BJ (cell line): Measurements from ENCODE around the gene ELK4. TPM values are rescaled to one million over a fixed set of nuclear protein-coding genes. Genes with fewer than 3 reads are reported as not detected.
"Not testable (repeated sequence)": the region's sequence is repeated elsewhere in the genome, so short reads cannot be mapped to it uniquely, and the experiment has no call there.

Source experiments
- CTCF ChIA-PET: fragments of 350-600 bp; formaldehyde crosslinking; extraction: SDS; loops from one replicate; lab custom pipeline; 2021; ENCODE audit warnings: antibody characterized with exemption, inconsistent platforms; lab: Yijun Ruan, JAX
- POLR2A ChIA-PET: fragments of 300-600 bp; sonication (Branson Sonifier 250); formaldehyde crosslinking; extraction: SDS; loops from one replicate; lab custom pipeline; 2021; ENCODE audit warnings: antibody characterized with exemption; lab: Charles Lee
- DNase-seq: peaks from one replicate; pipeline ENCODE4 v3.0.0-alpha.2; 2011; ENCODE audit warnings: low read depth
- H3K27me3 ChIP-seq: 2 replicates; pipeline ENCODE4 v1.6.0; 2011; ENCODE audit warnings: low read length; ENCODE audit not compliant: control insufficient read depth, insufficient read depth
- H3K36me3 ChIP-seq: 2 replicates; pipeline ENCODE4 v1.5.1; 2011; ENCODE audit warnings: low read length; ENCODE audit not compliant: control insufficient read depth, insufficient read depth
- H3K4me3 ChIP-seq: 2 replicates; pipeline ENCODE4 v1.5.1; 2011; ENCODE audit warnings: low read depth, mild to moderate bottlenecking, control low read depth, low read length
- polyA plus RNA-seq: library from polyadenylated mRNA; depleted of rRNA; stranded (reverse); fragments of >200 nt; gene quantifications from 2 replicates; pipeline ENCODE4 v1.2.3, GENCODE V29; 2011
- TF ChIP-seq, protein P1 (sequence below): IDR thresholded peaks from 2 replicates; pipeline ENCODE4 v1.5.1; 2011; ENCODE audit warnings: low read depth, mild to moderate bottlenecking, control low read depth, inconsistent platforms, low read length, moderate library complexity; ENCODE audit not compliant: insufficient read depth

Gene ELK4
- polyA plus RNA-seq, 1 experiment = 3.4 TPM

DNA sequence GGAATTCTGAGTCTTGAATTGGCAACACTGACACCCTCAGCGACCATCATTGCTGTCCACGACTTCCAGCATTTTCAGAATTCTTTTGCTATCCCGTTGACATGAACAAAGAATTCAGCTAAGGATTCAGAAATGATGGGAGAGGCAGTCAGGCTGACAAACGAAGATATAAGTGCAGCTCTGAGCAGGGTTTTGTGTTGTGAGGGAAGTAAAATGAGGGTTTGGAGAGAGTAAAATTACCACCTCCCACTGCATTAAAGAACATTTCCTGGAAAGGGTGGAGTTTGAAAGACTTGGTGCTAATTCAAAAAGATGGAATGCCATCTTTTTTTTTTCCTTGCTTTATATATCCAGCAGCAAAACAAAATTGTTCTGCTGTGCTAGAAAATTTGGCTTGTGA, 4.9 kb upstream of the ELK4 start:
- DNase-seq = no peak
- no peak overlapping the region for H3K4me3 ChIP-seq

DNA sequence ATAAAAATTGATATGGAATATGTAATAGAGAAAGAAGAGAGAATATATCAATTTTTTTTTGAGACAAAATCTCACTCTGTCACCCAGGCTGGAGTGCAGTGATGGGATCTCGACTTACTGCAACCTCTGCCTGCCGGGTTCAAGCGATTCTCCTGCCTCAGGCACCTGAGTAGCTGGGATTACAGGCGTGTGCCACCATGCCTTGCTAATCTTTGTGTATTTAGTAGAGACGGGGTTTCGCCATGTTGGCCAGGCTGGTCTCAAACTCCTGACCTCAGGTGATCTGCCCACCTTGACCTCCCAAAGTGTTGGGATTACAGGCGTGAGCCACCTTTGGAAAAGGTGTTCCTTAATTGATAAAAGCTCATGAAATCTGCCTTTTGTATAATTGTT, 4.3 kb upstream of the ELK4 start:
- CTCF ChIA-PET = interaction anchor here (0.9 to 4.4 kb wide), 3 partner anchors 13 to 44 kb away, joined by 3 to 20 read pairs (median 14); no protein-coding TSS in a partner anchor

More for the DNA sequence above, 4.9 kb upstream of the ELK4 start:
- CTCF ChIA-PET = interaction anchor here (0.9 to 4.4 kb wide), 5 partner anchors 10 to 113 kb away, joined by 3 to 20 read pairs (median 3); no protein-coding TSS in a partner anchor
- TF ChIP-seq, protein P1, sequence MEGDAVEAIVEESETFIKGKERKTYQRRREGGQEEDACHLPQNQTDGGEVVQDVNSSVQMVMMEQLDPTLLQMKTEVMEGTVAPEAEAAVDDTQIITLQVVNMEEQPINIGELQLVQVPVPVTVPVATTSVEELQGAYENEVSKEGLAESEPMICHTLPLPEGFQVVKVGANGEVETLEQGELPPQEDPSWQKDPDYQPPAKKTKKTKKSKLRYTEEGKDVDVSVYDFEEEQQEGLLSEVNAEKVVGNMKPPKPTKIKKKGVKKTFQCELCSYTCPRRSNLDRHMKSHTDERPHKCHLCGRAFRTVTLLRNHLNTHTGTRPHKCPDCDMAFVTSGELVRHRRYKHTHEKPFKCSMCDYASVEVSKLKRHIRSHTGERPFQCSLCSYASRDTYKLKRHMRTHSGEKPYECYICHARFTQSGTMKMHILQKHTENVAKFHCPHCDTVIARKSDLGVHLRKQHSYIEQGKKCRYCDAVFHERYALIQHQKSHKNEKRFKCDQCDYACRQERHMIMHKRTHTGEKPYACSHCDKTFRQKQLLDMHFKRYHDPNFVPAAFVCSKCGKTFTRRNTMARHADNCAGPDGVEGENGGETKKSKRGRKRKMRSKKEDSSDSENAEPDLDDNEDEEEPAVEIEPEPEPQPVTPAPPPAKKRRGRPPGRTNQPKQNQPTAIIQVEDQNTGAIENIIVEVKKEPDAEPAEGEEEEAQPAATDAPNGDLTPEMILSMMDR = no peak
- Histone ChIP-seq H3K27me3 (no peaks in the 10 kb centered on the region), H3K36me3 (no peaks in the 10 kb centered on the region)
- POLR2A ChIA-PET = no interaction called here

DNA sequence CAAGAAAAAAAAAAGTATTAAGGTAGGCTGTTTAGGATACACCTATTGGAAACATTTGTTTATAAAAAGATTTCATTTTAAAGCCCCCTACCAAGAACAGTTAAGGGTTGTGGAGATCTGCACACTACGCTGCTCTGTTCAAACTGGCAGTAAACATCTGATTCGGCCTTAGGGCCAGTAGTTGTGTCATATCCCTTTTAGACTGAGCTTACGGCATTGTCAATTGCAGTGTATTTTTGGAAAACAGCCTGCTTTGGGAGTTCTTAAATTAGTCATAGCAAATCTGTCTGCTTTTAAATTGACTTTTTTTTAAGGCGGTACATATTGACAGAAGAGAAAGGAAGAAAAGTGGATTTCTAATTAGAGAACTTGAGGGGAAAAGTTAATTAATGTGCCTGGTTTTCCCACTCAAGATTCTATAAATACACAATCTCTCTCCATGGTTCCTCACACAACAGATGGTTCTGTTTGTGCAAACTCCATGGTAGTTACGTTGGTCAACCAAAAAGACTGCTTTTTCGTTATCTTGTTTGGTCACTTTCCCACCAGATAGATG, 1.7 kb upstream of the ELK4 start:
- TF ChIP-seq, protein P1 = no peak
- H3K4me3 ChIP-seq = no peak overlapping the region
- ChIA-PET POLR2A (no interaction called here), CTCF (interaction anchor here (1.4 to 4.4 kb wide), 6 partner anchors 11 to 109 kb away, joined by 7 to 61 read pairs (median 12); no protein-coding TSS in a partner anchor)
- no peaks in the 10 kb centered on the region for H3K36me3 ChIP-seq
- H3K27me3 ChIP-seq = no peaks in the 10 kb centered on the region
- peak; percentile 19 for DNase-seq

More for the DNA sequence above, 4.3 kb upstream of the ELK4 start:
- POLR2A ChIA-PET, H3K27me3 ChIP-seq, DNase-seq, H3K36me3 ChIP-seq, H3K4me3 ChIP-seq: not testable (repeated sequence)

DNA sequence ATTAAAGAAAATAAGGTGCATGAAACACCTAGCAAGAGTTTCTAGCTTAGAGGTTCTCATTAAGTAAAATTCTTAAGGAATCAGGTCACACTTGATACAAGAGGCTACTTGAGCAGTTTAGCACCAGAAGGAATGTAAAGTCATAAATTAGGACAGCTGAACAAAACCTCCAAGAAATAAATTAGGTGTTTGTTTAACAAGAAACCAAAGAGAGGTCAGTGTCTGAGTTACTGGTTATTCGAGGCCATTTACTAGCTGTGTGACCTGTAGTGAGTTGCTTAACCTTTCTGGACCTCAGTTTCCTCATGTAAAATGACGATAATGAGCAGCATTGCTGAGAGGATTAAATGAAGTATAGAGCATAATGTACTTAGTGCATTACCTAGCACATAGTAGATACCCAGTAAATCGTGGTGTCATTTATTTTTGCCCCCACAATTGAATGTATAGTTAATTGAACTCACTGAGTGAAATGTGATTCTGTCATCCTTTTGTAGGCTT, 908 bp upstream of the ELK4 start:
- Histone ChIP-seq H3K4me3 (peak overlapping the region; percentile 63), H3K36me3 (no peaks in the 10 kb centered on the region), H3K27me3 (no peaks in the 10 kb centered on the region)
- POLR2A ChIA-PET = no interaction called here
- CTCF ChIA-PET = interaction anchor here (0.7 to 2.5 kb wide), 15 partner anchors 9 to 194 kb away, joined by 3 to 61 read pairs (median 6); no protein-coding TSS in a partner anchor
- TF ChIP-seq, protein P1 = no peak
- DNase-seq = no peak

DNA sequence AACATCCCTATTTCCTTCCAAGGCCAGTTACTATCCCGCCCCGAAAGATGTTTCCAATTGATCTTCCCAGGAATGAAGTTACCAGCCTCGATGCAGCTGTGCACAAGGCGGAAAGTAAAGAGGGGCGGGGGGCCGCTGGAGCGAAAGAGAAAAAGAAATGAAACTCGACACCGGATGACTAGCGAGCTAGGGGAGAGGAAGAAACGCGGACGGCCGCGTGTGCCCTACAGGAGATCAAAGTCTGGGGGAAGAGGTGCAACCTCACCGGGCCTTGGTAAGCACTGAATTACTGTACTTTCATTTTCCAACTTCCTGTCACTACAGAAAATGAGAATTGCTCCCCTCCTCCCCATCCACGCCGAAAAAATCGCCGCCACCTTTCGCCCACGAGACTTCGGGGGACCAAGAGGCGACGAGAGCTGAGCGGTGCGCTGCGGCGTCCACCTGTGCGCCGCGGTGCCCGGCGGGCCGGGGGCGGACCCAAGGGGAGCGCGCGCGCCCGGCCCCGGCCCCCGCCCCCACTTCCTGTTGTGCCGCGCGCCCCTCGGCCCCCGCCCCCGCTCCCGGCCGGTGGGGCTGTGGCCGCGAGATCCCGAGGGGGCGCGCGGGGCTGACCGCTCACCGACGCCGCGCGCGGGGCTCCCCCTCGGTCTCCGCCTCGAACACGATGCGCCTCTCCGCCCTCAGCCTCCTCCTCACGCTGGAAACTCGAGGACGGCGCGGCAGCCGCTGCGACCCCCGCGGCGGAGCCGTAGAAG, 622 bp downstream of the ELK4 start:
- no peaks in the 10 kb centered on the region for H3K36me3 ChIP-seq
- ChIA-PET POLR2A (interaction anchor here (0.7 kb wide), 1 partner anchor 43 kb away, joined by 5 read pairs; no protein-coding TSS in a partner anchor), CTCF (interaction anchor here (0.9 to 2.5 kb wide), 13 partner anchors 11 to 193 kb away, joined by 3 to 61 read pairs (median 5); no protein-coding TSS in a partner anchor)
- TF ChIP-seq, protein P1 = no peak
- DNase-seq = no peak
- H3K27me3 ChIP-seq = no peaks in the 10 kb centered on the region
- H3K4me3 ChIP-seq = peak overlapping the region; percentile 63
